Nephron progenitor cell (in vitro differentiated cells): Measurements from ENCODE around the gene TEPSIN.

ENCODE experiments used
- DNase-seq: peaks from one replicate; pipeline ENCODE4 v3.0.0; 2021
- H3K27ac Mint-ChIP-seq: 2 replicates; pipeline ENCODE4 v1.8.0; 2021; ENCODE audit warnings: mild to moderate bottlenecking, moderate library complexity, mixed read lengths
- H3K27me3 Mint-ChIP-seq: 2 replicates; pipeline ENCODE4 v1.8.0; 2021; ENCODE audit warnings: mild to moderate bottlenecking, low read depth, mixed read lengths; ENCODE audit not compliant: poor library complexity
- H3K36me3 Mint-ChIP-seq: 2 replicates; pipeline ENCODE4 v1.8.0; 2021; ENCODE audit warnings: low read depth, mixed read lengths
- H3K4me1 Mint-ChIP-seq: 2 replicates; pipeline ENCODE4 v1.8.0; 2021; ENCODE audit warnings: mixed read lengths
- H3K4me3 Mint-ChIP-seq: 2 replicates; pipeline ENCODE4 v1.8.0; 2021; ENCODE audit warnings: mild to moderate bottlenecking, moderate library complexity, mixed read lengths
- H3K9me3 Mint-ChIP-seq: 2 replicates; pipeline ENCODE4 v1.8.0; 2021; ENCODE audit warnings: mild to moderate bottlenecking, moderate library complexity, mixed read lengths
- TF ChIP-seq, protein P1 (sequence below): fragments of 200-600 bp; sonication (generic); IDR thresholded peaks from 2 replicates; pipeline ENCODE4 v1.5.0; 2021; ENCODE audit warnings: antibody characterized with exemption

TEPSIN gene

DNA sequence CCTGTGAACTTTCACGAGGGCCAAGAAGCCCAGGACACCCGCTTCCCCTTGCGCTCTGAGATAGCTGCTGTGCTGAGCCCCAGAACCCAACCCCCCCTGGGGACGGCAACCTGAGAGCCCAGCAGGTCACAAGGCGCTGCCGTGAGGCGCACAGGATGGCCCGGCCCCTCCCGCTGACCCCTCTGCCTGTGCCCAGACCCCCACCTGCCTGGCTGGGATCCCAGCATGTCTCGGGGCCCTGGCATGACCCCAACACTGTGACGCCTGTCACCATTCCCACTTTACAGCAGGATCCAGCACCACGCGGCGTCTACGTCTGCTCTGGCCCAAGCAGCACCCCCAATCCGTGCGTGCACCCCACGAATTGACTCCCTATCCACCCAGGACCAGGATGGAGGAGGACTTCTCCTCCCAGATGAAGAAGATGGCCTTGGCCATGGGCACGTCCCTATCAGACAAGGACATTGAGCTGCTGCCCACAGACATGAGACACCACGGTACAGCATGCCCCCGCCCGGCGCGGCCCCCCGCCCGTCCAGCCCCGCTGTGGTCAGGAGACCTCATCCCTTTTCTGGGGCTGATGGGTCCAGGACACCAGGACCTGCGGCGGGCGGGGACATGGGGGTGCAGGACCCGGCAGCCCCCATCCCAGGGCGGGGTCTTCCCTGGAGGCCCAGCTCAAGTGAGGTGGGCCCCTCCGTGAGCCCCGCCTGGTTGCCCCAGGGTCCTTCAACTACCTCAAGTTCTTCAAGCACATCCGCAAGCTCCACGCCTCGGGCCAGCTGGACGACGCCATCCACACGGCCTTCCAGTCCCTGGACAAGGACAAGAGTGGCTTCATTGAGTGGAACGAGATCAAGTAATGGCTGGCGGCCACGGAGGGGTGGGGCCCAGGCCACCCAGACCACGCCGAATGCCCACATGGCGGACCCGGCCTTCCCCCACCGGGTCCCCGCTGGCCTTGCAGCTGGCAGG, 57.7 kb downstream of the TEPSIN start:
- H3K9me3 Mint-ChIP-seq, result peaks cover 4% of the 10 kb centered on the region

DNA sequence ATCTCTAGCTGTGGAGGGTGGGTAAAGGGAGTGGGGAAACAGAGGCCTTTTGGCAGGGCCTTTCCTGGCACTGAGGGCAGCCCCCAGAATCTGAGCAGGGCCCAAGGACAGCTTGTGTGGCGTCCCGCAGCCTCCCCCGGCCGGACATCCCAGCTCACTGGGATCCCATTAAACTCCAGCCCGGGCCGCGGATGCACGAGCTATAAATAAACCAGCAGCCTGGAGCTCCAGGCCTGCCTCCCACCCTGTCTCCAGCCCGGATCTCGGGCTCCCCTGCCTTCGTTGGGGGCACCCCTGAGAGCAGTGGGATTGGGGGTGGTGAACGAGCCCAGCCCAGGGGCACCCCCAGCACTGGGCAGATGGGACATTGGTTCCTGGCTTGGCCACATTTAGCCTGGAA, 59.0 kb downstream of the TEPSIN start:
- Mint-ChIP-seq H3K27ac (no peak overlapping the region), H3K36me3 (peaks cover 11% of the 10 kb centered on the region)

More for the DNA sequence above, 57.7 kb downstream of the TEPSIN start:
- Mint-ChIP-seq H3K4me1 (peaks cover 17% of the 10 kb centered on the region), H3K27me3 (peaks cover 3% of the 10 kb centered on the region), H3K4me3 (no peak overlapping the region), H3K36me3 (no peaks in the 10 kb centered on the region), H3K27ac (no peak overlapping the region)
- TF ChIP-seq, protein P1, sequence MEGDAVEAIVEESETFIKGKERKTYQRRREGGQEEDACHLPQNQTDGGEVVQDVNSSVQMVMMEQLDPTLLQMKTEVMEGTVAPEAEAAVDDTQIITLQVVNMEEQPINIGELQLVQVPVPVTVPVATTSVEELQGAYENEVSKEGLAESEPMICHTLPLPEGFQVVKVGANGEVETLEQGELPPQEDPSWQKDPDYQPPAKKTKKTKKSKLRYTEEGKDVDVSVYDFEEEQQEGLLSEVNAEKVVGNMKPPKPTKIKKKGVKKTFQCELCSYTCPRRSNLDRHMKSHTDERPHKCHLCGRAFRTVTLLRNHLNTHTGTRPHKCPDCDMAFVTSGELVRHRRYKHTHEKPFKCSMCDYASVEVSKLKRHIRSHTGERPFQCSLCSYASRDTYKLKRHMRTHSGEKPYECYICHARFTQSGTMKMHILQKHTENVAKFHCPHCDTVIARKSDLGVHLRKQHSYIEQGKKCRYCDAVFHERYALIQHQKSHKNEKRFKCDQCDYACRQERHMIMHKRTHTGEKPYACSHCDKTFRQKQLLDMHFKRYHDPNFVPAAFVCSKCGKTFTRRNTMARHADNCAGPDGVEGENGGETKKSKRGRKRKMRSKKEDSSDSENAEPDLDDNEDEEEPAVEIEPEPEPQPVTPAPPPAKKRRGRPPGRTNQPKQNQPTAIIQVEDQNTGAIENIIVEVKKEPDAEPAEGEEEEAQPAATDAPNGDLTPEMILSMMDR, result no peak
- DNase-seq, result no peak

DNA sequence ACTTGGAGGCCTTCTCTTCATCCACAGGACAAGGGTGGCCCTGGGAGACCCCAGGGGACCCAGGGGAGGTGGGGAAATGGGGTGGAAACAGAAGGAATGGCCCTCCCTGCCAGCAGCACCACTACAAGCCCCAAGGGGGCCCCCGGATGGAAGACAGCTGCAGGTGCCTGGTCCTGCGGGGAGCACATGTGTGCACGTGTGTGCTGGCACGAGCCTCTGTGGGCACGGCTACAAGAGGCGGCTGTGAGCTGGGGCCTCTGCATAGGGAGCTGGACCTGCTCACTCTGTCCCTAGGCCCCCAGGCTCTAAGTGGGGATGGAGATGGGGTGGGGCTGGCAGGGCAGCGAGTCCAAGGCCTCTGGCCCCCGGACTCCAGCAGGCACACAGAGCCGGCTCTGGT, 59.6 kb downstream of the TEPSIN start:
- Mint-ChIP-seq H3K4me1 (peaks cover 6% of the 10 kb centered on the region), H3K27me3 (peaks cover 3% of the 10 kb centered on the region), H3K27ac (no peak overlapping the region), H3K4me3 (no peak overlapping the region), H3K36me3 (peaks cover 12% of the 10 kb centered on the region), H3K9me3 (peaks cover 16% of the 10 kb centered on the region)
- DNase-seq, result no peak
- TF ChIP-seq, protein P1, result no peak

More for the DNA sequence above, 59.0 kb downstream of the TEPSIN start:
- Mint-ChIP-seq H3K4me1 (peaks cover 12% of the 10 kb centered on the region), H3K27me3 (peaks cover 3% of the 10 kb centered on the region), H3K4me3 (no peak overlapping the region), H3K9me3 (peaks cover 14% of the 10 kb centered on the region)
- TF ChIP-seq, protein P1, result no peak
- peak; percentile 43 for DNase-seq
